ENCODE data around the gene PDE7B.

PDE7B gene

DNA sequence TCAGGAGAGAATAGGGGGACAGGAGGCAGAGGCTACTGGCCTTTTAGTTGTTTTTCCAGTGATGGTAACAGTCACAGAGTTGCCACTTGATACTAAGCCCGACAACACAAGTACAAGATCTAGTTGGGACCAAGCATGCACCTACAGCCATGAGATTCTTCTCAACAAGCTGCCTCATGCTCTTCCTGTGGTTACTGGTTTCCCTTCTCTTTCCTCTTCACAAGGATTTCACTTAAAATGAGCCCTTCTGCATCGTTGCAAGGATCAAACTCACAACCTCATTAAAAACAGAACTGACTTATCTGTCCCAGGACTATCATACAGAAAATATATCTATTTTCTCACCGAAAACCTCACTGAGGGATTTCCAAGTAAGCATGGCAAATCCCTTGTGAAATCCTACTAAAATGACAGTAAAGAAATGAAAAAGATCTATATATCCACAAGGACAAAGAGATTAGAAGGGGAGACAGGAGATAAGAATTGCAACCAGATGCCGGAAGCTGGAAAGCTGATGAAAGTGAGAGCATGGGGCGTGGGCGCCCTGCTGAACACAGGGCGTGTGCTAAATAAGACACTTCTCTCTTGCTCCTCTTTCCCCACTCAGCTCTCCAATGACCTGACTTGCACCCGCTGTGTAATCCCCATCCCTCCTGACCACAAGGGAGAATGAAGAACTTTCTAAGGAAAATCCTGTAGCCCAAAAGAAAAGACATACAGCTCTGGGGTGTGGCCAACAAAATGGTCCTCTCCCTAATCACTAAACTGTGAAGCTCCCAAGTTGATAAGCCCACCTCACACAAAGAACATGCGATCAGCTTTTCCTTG, 385.2 kb downstream of the PDE7B start:
- no peak overlapping the region for H3K4me3 ChIP-seq (ENCODE audit: low read depth, low read length)
- TF ChIP-seq, protein P1, sequence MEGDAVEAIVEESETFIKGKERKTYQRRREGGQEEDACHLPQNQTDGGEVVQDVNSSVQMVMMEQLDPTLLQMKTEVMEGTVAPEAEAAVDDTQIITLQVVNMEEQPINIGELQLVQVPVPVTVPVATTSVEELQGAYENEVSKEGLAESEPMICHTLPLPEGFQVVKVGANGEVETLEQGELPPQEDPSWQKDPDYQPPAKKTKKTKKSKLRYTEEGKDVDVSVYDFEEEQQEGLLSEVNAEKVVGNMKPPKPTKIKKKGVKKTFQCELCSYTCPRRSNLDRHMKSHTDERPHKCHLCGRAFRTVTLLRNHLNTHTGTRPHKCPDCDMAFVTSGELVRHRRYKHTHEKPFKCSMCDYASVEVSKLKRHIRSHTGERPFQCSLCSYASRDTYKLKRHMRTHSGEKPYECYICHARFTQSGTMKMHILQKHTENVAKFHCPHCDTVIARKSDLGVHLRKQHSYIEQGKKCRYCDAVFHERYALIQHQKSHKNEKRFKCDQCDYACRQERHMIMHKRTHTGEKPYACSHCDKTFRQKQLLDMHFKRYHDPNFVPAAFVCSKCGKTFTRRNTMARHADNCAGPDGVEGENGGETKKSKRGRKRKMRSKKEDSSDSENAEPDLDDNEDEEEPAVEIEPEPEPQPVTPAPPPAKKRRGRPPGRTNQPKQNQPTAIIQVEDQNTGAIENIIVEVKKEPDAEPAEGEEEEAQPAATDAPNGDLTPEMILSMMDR (IDR thresholded peaks at IDR 0.05; ENCODE audit: control insufficient read depth, extremely low read depth, insufficient read depth), result no peak
- no peak for DNase-seq (ENCODE audit: low read depth)

DNA sequence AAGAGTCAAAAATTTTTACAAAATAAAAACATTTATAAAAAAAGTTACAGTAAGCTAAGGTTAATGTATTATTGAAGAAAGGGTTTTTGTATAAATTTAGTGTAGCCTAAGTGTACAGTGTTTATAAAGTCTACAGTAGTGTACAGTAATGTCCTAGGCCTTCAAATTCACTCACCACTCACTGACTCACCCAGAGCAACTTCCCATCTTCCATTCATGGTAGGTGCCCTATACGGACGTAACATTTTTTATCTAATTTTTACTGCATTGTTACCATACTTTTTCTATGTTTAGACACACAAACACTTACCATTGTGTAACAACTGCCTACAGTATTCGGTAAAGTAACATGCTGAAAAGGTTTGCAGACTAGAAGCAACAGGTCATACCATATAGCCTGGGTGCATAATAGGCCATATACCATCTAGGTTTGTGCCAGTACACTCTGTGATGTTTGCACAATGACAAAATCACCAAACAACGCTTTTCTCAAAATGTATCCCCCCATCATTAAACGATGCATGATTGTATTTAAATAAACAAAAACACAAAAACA, 392.6 kb downstream of the PDE7B start:
- DNase-seq (ENCODE audit: low read depth), result no peak
- TF ChIP-seq, protein P1 (IDR thresholded peaks at IDR 0.05; ENCODE audit: control insufficient read depth, extremely low read depth, insufficient read depth), result no peak
- H3K4me3 ChIP-seq (ENCODE audit: low read depth, low read length), result no peak overlapping the region
